Measurements from ENCODE around the gene NUPR1. TPM values are rescaled to one million over a fixed set of nuclear protein-coding genes. Genes with fewer than 3 reads are reported as not detected.

Gene NUPR1
- polyA plus RNA-seq, 2 of the 4 experiments (the other 2 are of a cell fraction) = 29.3 to 47.8 TPM

- ATAC-seq (no peak), FAIRE-seq (no peak), DNase-seq (ENCODE audit: low read depth in 1 of 2, low spot score in 1 of 2) (no peak)
- ChIA-PET POLR2A (no interaction called here), CTCF (interaction anchor here (0.5 to 1.5 kb wide), 5 partner anchors 9 to 99 kb away, joined by 3 to 4 read pairs (median 3); no protein-coding TSS in a partner anchor)
- Histone ChIP-seq H3K4me1 (peaks cover 2% of the 10 kb centered on the region; the same call in 1 of the 3 replicates), H3K9me3 (no peaks in the 10 kb centered on the region), H3K4me3 (no peak overlapping the region), H3K27ac (no peak overlapping the region), H3K4me2 (no peak overlapping the region)
- 96% methylated on average over 15 of the region's 15 CpGs for WGBS (ENCODE audit: missing lambda C conversion rate)
- no peak for TF ChIP-seq CBX2 (IDR thresholded peaks at IDR 0.05; ENCODE audit: borderline replicate concordance, low read depth)
- TF ChIP-seq FOSB (CRISPR knock-in tag; IDR thresholded peaks at IDR 0.05) = no peak
- TF ChIP-seq EHF (CRISPR knock-in tag; IDR thresholded peaks at IDR 0.05) = no peak
- no peak for TF ChIP-seq SMC3 (IDR thresholded peaks at IDR 0.05)
- TF ChIP-seq MAX (IDR thresholded peaks at IDR 0.05) = no peak
- TF ChIP-seq REST (IDR thresholded peaks at IDR 0.05) = no peak
- TF ChIP-seq HOXA7 (CRISPR knock-in tag; IDR thresholded peaks at IDR 0.05) = no peak
- no peak for TF ChIP-seq SREBF2 (IDR thresholded peaks at IDR 0.05)
- no peak for TF ChIP-seq NFE2L2 (conservative IDR thresholded peaks at IDR 0.05; ENCODE audit: low read length)
- TF ChIP-seq NR3C1 (IDR thresholded peaks at IDR 0.05) = no peak
- TF ChIP-seq PBX3 (IDR thresholded peaks at IDR 0.05) = no peak
- no peak for TF ChIP-seq RAD21 (conservative IDR thresholded peaks at IDR 0.05 in 1 of 2, IDR thresholded peaks at IDR 0.05 in 1 of 2)
- no peak for TF ChIP-seq HMGXB4 (CRISPR knock-in tag; IDR thresholded peaks at IDR 0.05; ENCODE audit: borderline replicate concordance)
- no peak for TF ChIP-seq KDM5A (IDR thresholded peaks at IDR 0.05)
- TF ChIP-seq CBX8 (IDR thresholded peaks at IDR 0.05) = no peak
- TF ChIP-seq JUNB (IDR thresholded peaks at IDR 0.05) = no peak
- TF ChIP-seq PHF8 (IDR thresholded peaks at IDR 0.05; ENCODE audit: borderline replicate concordance, low read depth) = no peak
- TF ChIP-seq HOXB13 (CRISPR knock-in tag; IDR thresholded peaks at IDR 0.05; ENCODE audit: low read depth) = no peak
- TF ChIP-seq CTCF (IDR thresholded peaks at IDR 0.05) = no peak
Measured at GRCh38 chr16:28580726-28581315, 42.0 kb upstream of the NUPR1 start.

Measured in A549 (cell line).